ENCODE data around the gene DYRK1A.
A peak's percentile ranks its signal among the peaks of the same experiment; 100 is the strongest.

DYRK1A gene

DNA sequence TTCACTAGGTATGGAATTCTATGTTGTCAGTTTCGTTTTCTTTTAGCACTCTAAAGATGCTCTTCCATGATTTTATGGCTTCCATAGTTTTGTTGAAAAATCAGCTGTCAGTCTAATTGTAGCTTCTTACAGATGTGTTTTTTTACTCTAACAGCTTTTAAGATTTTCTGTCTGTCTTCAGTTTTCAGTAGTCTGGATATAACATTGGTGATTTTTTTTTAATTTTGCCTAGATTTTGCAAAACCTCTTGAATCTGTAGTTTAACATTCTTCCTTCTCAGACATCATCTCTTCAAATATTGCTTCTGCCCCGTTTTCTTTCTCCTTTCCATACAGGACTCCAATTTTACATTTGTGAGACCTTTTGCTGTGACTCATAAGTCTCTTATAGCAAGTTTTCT is 17.9 kb upstream of the DYRK1A start:
- no peaks in the 10 kb centered on the region for H3K9me3 ChIP-seq (ENCODE audit: control insufficient read depth, insufficient read depth, low read depth, low read length)
- H3K27ac ChIP-seq (ENCODE audit: extremely low read depth, low read depth, low read length) = no peak overlapping the region
- H3K36me3 ChIP-seq (ENCODE audit: control insufficient read depth in 2 of 2, insufficient read depth in 1 of 2, low read length in 2 of 2) = no peaks in the 10 kb centered on the region
- ChIA-PET POLR2A (no interaction called here), CTCF (no interaction called here)
- no peaks in the 10 kb centered on the region for H3K4me1 ChIP-seq (ENCODE audit: control insufficient read depth, insufficient read depth, low read length)
- no peak overlapping the region for H3K4me3 ChIP-seq (ENCODE audit: low read depth, low read length)
- TF ChIP-seq ZNF558 (tag by site-specific recombination; IDR thresholded peaks at IDR 0.05) (peak; percentile 79), ZNF184 (tag by site-specific recombination; IDR thresholded peaks at IDR 0.05) (peak; percentile 86; the same call in 1 of the 2 replicates), ZNF350 (tag by site-specific recombination; IDR thresholded peaks at IDR 0.05) (0 out of 2 replicates have a peak, but pooled peaks have one; percentile 15), ZNF214 (tag by site-specific recombination; IDR thresholded peaks at IDR 0.05; ENCODE audit: borderline replicate concordance) (no peak), ZNF223 (tag by site-specific recombination; IDR thresholded peaks at IDR 0.05) (no peak), ZNF133 (tag by site-specific recombination; IDR thresholded peaks at IDR 0.05) (peak; percentile 55; the same call in 1 of the 2 replicates), ZNF529 (tag by site-specific recombination; IDR thresholded peaks at IDR 0.05; ENCODE audit: insufficient replicate concordance) (peak; percentile 87), ZNF585B (tag by site-specific recombination; IDR thresholded peaks at IDR 0.05) (0 out of 2 replicates have a peak, but pooled peaks have one; percentile 8), TRIM28 (IDR thresholded peaks at IDR 0.05; ENCODE audit: borderline replicate concordance, low read length) (peak; percentile 99; the same call in 1 of the 2 replicates), ZNF324 (tag by site-specific recombination; IDR thresholded peaks at IDR 0.05) (peak; percentile 70; the same call in 1 of the 2 replicates), ZXDB (tag by site-specific recombination; IDR thresholded peaks at IDR 0.05) (0 out of 2 replicates have a peak, but pooled peaks have one; percentile 36), KLF9 (tag by site-specific recombination; IDR thresholded peaks at IDR 0.05; ENCODE audit: low read depth) (no peak), KLF8 (tag by site-specific recombination; IDR thresholded peaks at IDR 0.05) (peak; percentile 44; the same call in 1 of the 2 replicates), ZNF664 (tag by site-specific recombination; IDR thresholded peaks at IDR 0.05) (no peak), SP7 (tag by site-specific recombination; IDR thresholded peaks at IDR 0.05) (peak; percentile 68), PRDM1 (tag by site-specific recombination; IDR thresholded peaks at IDR 0.05) (0 out of 2 replicates have a peak, but pooled peaks have one; percentile 7), ZNF623 (tag by site-specific recombination; IDR thresholded peaks at IDR 0.05) (no peak), SETDB1 (IDR thresholded peaks at IDR 0.05; ENCODE audit: insufficient read length, low read length) (peak; percentile 99), MYNN (tag by site-specific recombination; IDR thresholded peaks at IDR 0.05; ENCODE audit: borderline replicate concordance) (no peak), ZNF157 (tag by site-specific recombination; IDR thresholded peaks at IDR 0.05) (0 out of 2 replicates have a peak, but pooled peaks have one; percentile 9), ZNF549 (tag by site-specific recombination; IDR thresholded peaks at IDR 0.05) (peak; percentile 84), ZNF155 (tag by site-specific recombination; IDR thresholded peaks at IDR 0.05) (peak; percentile 28; the same call in 1 of the 2 replicates), ZNF626 (tag by site-specific recombination; IDR thresholded peaks at IDR 0.05) (peak; percentile 100), SP3 (tag by site-specific recombination; IDR thresholded peaks at IDR 0.05) (0 out of 2 replicates have a peak, but pooled peaks have one; percentile 21), ZNF639 (tag by site-specific recombination; IDR thresholded peaks at IDR 0.05) (peak; percentile 66; the same call in 1 of the 2 replicates), ZNF510 (tag by site-specific recombination; IDR thresholded peaks at IDR 0.05; ENCODE audit: insufficient replicate concordance) (peak; percentile 79), ZSCAN18 (tag by site-specific recombination; IDR thresholded peaks at IDR 0.05) (no peak), ZNF362 (tag by site-specific recombination; IDR thresholded peaks at IDR 0.05) (peak; percentile 85), ZNF10 (tag by site-specific recombination; IDR thresholded peaks at IDR 0.05) (peak; percentile 13; the same call in 1 of the 2 replicates)
- TF ChIP-seq, protein P1, sequence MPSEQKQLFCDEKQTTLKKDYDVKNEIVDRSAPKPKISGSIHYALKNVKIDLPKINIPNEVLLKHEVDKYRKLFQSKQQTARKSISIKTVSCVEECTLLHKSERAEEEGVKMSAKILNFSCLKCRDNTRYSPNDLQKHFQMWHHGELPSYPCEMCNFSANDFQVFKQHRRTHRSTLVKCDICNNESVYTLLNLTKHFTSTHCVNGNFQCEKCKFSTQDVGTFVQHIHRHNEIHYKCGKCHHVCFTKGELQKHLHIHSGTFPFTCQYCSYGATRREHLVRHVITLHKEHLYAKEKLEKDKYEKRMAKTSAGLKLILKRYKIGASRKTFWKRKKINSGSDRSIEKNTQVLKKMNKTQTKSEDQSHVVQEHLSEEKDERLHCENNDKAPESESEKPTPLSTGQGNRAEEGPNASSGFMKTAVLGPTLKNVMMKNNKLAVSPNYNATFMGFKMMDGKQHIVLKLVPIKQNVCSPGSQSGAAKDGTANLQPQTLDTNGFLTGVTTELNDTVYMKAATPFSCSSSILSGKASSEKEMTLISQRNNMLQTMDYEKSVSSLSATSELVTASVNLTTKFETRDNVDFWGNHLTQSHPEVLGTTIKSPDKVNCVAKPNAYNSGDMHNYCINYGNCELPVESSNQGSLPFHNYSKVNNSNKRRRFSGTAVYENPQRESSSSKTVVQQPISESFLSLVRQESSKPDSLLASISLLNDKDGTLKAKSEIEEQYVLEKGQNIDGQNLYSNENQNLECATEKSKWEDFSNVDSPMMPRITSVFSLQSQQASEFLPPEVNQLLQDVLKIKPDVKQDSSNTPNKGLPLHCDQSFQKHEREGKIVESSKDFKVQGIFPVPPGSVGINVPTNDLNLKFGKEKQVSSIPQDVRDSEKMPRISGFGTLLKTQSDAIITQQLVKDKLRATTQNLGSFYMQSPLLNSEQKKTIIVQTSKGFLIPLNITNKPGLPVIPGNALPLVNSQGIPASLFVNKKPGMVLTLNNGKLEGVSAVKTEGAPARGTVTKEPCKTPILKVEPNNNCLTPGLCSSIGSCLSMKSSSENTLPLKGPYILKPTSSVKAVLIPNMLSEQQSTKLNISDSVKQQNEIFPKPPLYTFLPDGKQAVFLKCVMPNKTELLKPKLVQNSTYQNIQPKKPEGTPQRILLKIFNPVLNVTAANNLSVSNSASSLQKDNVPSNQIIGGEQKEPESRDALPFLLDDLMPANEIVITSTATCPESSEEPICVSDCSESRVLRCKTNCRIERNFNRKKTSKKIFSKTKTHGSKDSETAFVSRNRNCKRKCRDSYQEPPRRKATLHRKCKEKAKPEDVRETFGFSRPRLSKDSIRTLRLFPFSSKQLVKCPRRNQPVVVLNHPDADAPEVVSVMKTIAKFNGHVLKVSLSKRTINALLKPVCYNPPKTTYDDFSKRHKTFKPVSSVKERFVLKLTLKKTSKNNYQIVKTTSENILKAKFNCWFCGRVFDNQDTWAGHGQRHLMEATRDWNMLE (tag by site-specific recombination; conservative IDR thresholded peaks at IDR 0.05; ENCODE audit: low read depth) = peak; percentile 60; the same call in 1 of the 2 replicates

Measured in HEK293 (cell line).